ENCODE results near the gene HSD17B8.

The HSD17B8 gene

DNA sequence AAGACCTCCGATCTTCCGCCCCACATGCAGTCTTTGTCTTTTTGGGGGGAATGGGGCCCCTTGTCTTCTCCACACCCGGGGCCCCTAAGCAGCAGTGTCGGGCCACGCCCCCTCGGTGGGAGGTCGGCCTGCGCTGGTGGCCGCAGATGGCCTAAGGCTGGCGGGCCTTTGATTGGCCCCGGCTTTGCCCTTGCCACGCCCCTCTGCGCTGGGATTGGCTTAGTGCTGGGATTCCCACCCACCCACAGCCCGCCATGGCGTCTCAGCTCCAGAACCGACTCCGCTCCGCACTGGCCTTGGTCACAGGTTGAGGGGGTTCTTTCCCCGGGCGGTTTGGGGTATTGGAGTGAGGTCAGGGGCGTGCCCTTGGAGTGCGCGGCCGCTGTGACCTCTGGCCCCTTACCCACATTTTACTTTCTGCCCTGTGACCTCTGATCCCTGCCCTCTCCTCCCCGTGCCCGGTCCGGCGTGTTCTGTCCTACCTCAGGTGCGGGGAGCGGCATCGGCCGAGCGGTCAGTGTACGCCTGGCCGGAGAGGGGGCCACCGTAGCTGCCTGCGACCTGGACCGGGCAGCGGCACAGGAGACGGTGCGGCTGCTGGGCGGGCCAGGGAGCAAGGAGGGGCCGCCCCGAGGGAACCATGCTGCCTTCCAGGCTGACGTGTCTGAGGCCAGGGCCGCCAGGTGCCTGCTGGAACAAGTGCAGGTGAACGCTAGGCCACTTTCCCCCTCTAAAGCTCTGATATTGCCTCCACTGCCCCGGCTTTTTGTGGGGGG is at the start of gene HSD17B8:
Gene HSD17B8 (plus strand): TSS at position 241 of the 776 bp plus-strand sequence. CDS start 14 bp downstream, at position 255.
- DNase-seq (ENCODE audit: low spot score) = peak; percentile 92

DNA sequence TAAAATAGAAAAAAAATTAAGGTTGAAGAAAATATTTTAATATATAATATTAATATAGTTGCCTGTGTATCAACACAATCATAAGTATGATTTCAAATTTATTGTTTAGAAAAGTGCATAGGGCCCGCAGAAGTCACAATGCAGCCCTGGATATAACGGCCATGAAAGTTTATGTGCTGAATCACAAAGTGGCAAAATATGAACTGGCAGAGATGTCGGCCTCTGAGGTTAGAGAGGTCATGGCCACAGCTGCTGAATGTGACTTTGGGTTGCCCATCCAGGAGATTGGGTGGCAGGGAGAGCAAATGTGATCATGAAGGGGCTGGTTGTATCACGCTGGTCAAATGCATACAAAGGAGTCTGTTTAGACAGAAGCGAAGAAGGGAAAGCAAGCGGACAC is 47.9 kb upstream of the HSD17B8 start:
- no peak for DNase-seq (ENCODE audit: low spot score)

GRCh38 chr6:33156964-33157363 is 47.5 kb upstream of the HSD17B8 start:
- no peak for DNase-seq (ENCODE audit: low spot score)

- DNase-seq (ENCODE audit: low spot score) = no peak
These were observed 44.4 kb upstream of the HSD17B8 start for GRCh38 chr6:33160096-33160495.

DNA sequence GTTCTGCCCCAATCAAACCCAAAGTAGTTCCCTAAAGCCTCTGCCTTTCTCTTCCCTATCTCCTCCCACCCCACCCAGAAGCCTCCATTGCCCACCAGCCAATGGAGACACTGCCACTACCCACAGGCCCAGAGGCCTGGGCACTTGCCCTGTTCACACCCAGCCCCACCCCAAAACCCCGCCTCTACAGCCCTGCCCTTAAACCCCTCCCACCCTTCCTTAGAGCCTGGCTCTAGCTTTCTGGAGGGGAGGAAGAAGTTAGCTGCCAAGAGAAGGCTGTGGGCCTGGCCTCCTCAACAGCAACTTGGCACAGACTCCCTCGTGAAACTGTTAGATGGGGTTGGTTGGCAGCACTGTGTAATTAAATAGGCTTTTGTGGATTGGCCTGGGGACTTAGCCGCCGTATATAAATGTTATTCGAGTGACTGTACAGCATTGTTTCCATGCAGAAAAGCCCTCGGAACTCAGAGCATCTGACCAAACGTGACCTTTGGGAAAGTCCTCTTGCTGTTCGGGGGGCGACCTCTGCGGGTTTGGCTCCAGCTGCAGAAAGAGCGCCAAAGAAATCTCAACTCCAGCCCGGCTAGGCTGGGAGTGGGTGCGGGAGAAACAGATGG is 43.6 kb upstream of the HSD17B8 start:
- no peak for DNase-seq (ENCODE audit: low spot score)

DNA sequence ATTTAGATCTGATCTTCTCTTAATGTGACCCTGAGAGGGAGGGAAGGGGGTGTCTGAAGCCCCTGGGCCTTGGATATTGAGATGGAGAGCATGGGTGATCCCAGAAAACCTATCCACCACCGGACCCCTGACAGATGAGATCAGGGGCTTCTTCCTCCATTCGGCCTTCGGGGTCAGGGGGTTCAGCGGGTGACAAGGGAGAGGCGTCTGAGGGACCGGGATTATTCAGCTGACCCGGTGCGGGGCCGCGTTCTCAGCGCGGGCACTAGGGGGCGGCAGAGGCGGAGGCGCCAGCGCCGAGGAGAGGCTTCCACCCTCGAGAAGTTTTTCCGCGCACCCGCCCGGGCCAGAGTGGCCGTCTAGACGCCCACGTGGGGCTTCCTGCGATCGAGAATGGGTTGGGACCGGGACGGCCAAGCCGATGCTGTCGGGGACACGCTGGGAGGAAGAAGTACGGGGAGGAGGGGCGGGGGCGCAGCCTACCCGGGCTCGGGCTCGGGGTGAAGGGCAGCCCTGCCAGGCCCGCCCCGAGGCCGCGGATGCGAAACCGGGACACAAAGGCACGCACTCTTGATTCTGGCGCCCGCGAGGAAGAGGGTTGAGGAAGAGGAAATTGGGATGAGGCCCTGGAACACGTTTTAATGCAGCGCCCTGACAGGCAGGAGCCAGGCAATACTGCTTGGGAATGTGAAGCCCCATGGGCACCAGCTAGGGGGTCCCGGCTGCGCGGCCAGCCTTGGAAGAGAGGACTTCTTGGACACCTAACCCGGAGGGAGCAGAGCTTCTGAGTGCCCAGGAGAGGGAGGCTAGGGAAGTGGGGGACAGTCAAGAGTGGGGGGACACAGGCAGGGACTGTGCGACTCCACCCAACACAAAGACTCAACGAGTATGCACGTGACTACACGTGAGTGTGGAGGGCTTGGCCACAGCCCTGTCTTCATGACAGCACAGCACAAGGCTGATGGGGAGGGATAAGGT is 42.8 kb upstream of the HSD17B8 start:
- peak; percentile 87 for DNase-seq (ENCODE audit: low spot score)

- DNase-seq (ENCODE audit: low spot score) = no peak
These were observed 40.9 kb upstream of the HSD17B8 start for GRCh38 chr6:33163540-33163939.

- no peak for DNase-seq (ENCODE audit: low spot score)
These were observed 40.3 kb upstream of the HSD17B8 start for GRCh38 chr6:33164176-33164575.

DNA sequence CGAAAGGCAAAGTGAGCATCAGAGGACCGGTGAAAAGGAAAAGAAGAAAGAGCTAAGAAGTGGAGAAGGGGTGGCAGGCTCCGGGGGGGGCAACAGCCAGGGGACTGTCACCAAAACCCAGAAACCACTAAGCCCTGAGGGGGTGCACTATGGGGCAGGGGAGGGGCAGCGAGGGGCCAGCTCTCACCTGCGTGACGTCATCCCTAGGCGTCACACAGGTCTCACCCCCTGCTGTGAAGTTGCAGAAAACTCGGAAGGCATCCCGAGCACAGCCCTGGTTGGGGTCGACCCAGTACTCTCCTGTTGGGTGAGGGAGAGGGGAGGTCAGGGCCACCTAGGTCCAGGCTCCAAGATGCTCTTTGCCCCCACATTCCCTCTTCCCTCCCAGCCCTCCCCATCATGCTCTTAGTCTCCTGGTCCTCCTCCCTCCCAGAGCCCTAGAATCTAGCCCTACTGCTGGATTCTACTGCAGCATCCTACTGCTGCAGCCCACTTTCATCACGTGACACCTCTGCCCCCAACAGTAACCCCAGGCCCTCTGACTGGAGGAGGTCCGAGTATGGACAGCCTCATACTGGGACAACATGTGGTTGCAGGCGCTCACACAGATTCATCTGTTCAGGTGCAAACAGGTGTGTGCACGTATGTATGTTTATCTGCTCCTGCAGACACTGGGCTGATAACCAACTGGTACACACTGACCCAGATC is 39.6 kb upstream of the HSD17B8 start:
- no peak for DNase-seq (ENCODE audit: low spot score)

DNA sequence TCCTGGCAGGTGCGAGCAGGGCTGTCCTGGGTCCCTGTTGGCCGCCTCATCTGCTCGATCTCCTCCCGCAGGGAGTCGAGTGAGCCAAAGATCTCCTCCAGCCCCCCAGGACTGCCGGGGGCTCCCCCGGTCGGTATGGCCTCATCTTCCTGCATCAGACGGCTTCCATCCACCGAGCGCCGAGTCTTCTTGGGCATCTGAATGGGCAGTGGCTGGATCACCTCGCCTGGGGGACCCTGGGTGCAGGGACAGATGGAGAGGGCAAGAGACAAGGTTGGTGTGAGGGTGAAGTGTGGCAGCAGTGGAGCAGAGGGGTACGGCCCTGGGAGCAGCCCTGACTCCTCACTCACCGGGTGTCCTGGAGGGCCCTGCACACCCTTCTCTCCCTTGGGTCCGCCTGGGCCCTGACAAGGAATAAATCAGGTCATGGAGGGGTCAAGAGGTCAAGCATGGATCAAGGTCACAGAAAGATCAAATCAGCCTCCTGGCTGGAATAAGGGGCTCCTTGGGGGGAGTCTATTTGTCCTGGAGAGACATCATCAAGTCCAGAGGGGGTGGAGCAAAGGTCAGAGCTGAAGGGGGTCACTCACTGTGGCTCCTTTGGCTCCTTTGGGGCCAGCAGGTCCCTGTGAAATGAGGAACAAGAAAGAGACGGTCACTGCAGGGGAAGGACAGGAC is 38.7 kb upstream of the HSD17B8 start:
- no peak for DNase-seq (ENCODE audit: low spot score)

- DNase-seq (ENCODE audit: low spot score) = peak; percentile 50
These were observed 38.1 kb upstream of the HSD17B8 start for GRCh38 chr6:33166363-33166762.

GRCh38 chr6:33166811-33167210 is 37.6 kb upstream of the HSD17B8 start:
- DNase-seq (ENCODE audit: low spot score) = peak; percentile 49

GRCh38 chr6:33167374-33168283 is 36.8 kb upstream of the HSD17B8 start:
- DNase-seq (ENCODE audit: low spot score) = peak; percentile 58

- DNase-seq (ENCODE audit: low spot score) = no peak
These were observed 36.2 kb upstream of the HSD17B8 start for GRCh38 chr6:33168284-33168601.

GRCh38 chr6:33168639-33169038 is 35.8 kb upstream of the HSD17B8 start:
- peak; percentile 62 for DNase-seq (ENCODE audit: low spot score)

DNA sequence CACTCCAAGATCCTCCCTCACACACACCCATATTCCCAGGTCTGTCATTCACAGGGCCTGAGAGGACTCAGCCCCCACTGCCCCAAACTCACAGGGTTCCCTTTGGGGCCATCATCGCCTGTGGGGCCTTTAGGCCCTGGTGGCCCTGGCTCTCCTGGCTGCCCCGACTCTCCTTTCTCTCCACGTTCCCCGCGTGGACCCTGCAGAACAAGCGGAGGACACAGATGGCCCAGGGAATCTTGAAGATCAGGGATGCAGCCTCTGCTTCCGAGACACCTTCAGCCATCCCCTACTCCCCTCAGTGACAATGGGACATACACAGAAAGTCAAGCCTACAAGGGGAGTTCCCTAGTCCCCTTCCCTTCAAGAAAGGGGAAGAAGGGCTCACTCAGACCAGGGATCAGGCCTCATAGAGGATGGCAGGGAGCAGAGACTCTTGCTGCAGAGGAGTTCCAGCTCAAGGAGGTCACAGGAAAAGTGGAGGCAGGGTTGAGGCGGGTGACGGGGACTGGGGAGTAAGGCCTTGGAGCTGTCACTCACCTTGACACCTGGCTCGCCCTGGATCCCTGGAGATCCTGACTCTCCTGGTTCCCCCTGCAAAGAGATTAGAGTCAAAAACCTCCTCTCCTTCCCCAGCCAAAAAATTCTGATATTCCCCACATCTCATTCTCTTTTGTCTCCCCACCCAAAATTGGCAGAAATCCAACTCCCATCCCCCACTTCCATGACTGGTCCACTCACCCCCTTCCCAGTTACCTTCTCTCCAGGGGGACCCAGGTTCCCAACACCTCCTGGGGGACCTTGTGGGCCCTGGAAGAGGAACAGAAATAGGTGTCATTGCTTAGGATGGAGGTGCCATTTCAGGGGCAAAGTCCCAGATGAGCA is 34.9 kb upstream of the HSD17B8 start:
- peak; percentile 54 for DNase-seq (ENCODE audit: low spot score)

- DNase-seq (ENCODE audit: low spot score) = peak; percentile 62
These were observed 34.1 kb upstream of the HSD17B8 start for GRCh38 chr6:33170176-33171015.
